SK-N-MC (cell line): ENCODE results near the gene GATA6.

Experiments
- EZH2 ChIP-seq: fragments of 200-600 bp; sonication (generic); IDR thresholded peaks from one replicate; pipeline ENCODE4 v1.6.1; 2017; ENCODE audit warnings: antibody characterized with exemption
- POLR2AphosphoS5 ChIP-seq: IDR thresholded peaks from 2 replicates; pipeline ENCODE4 v1.6.1; 2012; ENCODE audit warnings: mild to moderate bottlenecking, low read depth, low read length, borderline replicate concordance

GRCh38 chr18:22175346-22175745 lies 6.0 kb downstream of the GATA6 start:
- TF ChIP-seq EZH2 (no peak), POLR2AphosphoS5 (no peak)
